ENCODE data around the gene CD40LG.

DNA sequence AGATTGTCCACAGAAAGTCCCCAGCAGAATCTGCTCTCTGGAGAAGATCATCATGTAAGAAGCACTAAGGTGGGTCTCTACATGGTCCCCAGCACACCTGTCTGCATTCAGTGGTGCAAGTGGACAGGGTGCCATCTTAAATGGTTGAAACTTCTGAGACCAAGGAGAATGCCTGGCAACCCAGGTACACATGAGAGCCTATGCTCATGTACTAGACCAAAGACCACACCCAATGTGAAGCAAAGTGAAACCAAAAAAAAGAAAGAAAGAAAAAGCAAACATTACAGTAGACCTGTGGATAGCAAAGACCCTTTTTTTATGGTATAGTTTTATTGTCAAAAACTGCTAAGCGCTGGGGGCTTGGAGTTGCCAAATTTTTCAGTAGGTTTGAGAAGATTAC is 15.0 kb downstream of the CD40LG start:
- no peak for TF ChIP-seq FOXM1 (IDR thresholded peaks at IDR 0.05; ENCODE audit: borderline replicate concordance)
- TF ChIP-seq SUZ12 (IDR thresholded peaks at IDR 0.05) = no peak
- no peak for TF ChIP-seq FOXK2 (IDR thresholded peaks at IDR 0.05)
- no peak for TF ChIP-seq SP1 (IDR thresholded peaks at IDR 0.05)
- TF ChIP-seq BHLHE40 (IDR thresholded peaks at IDR 0.05; ENCODE audit: borderline replicate concordance) = no peak
- no peak for TF ChIP-seq ELF4 (IDR thresholded peaks at IDR 0.05)
- no peak for TF ChIP-seq LEF1 (IDR thresholded peaks at IDR 0.05; ENCODE audit: borderline replicate concordance)
- TF ChIP-seq CTBP1 (IDR thresholded peaks at IDR 0.05; ENCODE audit: borderline replicate concordance) = no peak
- TF ChIP-seq FOXA1 (IDR thresholded peaks at IDR 0.05) = no peak
- no peak for TF ChIP-seq NFRKB (IDR thresholded peaks at IDR 0.05)
- no peak for TF ChIP-seq ZNF384 (IDR thresholded peaks at IDR 0.05)
